Transverse colon (tissue), 4 donors: Measurements from ENCODE around the gene BTBD1. TPM values are rescaled to one million over a fixed set of nuclear protein-coding genes. Genes with fewer than 3 reads are reported as not detected.

Experiments
- DNase-seq: peaks from one replicate; pipeline ENCODE4 v3.0.0-alpha.2; 2019
- H3K27ac ChIP-seq, 4 donors: fragments of 200-600 bp; sonication (generic); 2 replicates each; pipeline ENCODE4 v1.5.1; 2016 to 2018; ENCODE audit warnings: inconsistent platforms in 4 of 4
- H3K27me3 ChIP-seq: fragments of 200-600 bp; sonication (generic); 2 replicates; pipeline ENCODE4 v1.5.1; 2017; ENCODE audit warnings: inconsistent platforms
- H3K36me3 ChIP-seq, 4 donors: fragments of 200-600 bp; sonication (generic); 2 replicates each; pipeline ENCODE4 v1.5.1; 2017 to 2019; ENCODE audit warnings: inconsistent platforms in 4 of 4
- H3K4me1 ChIP-seq, 4 donors: fragments of 200-600 bp; sonication (generic); 2 replicates each; pipeline ENCODE4 v1.5.1; 2017 to 2020; ENCODE audit warnings: inconsistent platforms in 4 of 4
- H3K4me3 ChIP-seq, 4 donors: fragments of 200-600 bp; sonication (generic); 1 replicate in 1 of 4; 2 replicates in 3 of 4; pipeline versions ENCODE4 v1.5.1 to v1.6.1; 2017 to 2019; ENCODE audit warnings: inconsistent platforms in 4 of 4
- H3K9me3 ChIP-seq, 2 donors: fragments of 200-600 bp; sonication (generic); 2 replicates each; pipeline ENCODE4 v1.5.1; 2017 to 2019; ENCODE audit warnings: inconsistent platforms in 2 of 2
- EP300 ChIP-seq: sonication (generic); formaldehyde crosslinking; IDR thresholded peaks from one replicate; pipeline ENCODE4 v1.6.1; 2017; ENCODE audit warnings: antibody characterized with exemption, low read depth
- POLR2A ChIP-seq: fragments of 450-650 bp; IDR thresholded peaks from one replicate; pipeline ENCODE4 v1.6.1; 2016; ENCODE audit warnings: antibody characterized with exemption, mild to moderate bottlenecking, moderate library complexity
- POLR2AphosphoS5 ChIP-seq, 3 donors: sonication (generic); formaldehyde crosslinking; IDR thresholded peaks; one replicate each; pipeline ENCODE4 v1.6.1; 2016; ENCODE audit warnings: antibody characterized with exemption in 3 of 3
- WGBS, 2 donors: methylation state at CpG; one replicate each; pipeline ENCODE4 v1.1.5; 2018; ENCODE audit warnings: low coverage in 1 of 2; 5-methylcytosine and 5-hydroxymethylcytosine counted together
- in situ Hi-C, 4 donors: fragments of 200-750 bp; cut with MboI; loops; one replicate each; pipeline versions ENCODE4 v1.15.0 to v1.15.1; 2017; ENCODE audit warnings: low sequenced_read_pairs in 3 of 4, low pct_ligation_motif_present in 1 of 4, low pct_unique_long_range_greater_than_20kb in 1 of 4
- intact Hi-C: fragments of 100-400 bp; cut with DNase I; formaldehyde crosslinking; loops from one replicate; pipeline ENCODE4 v1.15.1; 2023; ENCODE audit warnings: low total_unique reads
- total RNA-seq, 4 donors: library from RNA; depleted of rRNA; stranded (reverse); fragments of >200 nt; gene quantifications; one replicate each; pipeline ENCODE4 v1.1.0, GENCODE V29; 2016
- TF ChIP-seq, protein P1 (sequence below), 5 experiments: fragments of 200-600 bp in 3 of 5; fragments of 450-650 bp in 2 of 5; sonication (generic) in 3 of 5; IDR thresholded peaks; 1 replicate in 2 of 5; 2 replicates in 3 of 5; pipeline ENCODE4 v1.5.1; 2016 to 2017; ENCODE audit warnings: antibody characterized with exemption in 5 of 5, inconsistent platforms in 3 of 5, mild to moderate bottlenecking in 2 of 5, moderate library complexity in 1 of 5

The BTBD1 gene
- total RNA-seq, 4 donors from 2014 or later, result 65.7 to 96.1 (median 74.1) TPM

DNA sequence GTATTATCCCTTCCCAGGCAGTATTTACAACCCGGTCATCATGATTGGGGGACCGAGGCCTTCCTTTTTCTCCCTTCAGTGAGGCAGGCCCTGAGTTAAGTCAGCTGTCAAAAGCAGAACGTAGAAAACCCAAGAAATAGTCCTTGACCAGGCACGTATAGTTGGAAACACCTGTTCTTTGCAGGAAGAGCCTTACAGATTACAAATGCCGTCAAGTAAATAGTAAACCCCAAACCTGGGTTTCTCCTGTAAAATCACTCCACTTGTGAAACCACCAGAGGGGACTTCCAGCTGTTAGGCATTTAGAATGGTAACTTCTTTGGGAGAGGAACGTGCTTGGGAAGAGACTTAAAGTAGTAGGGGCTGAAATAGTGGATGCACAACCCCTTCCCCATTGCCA is 1.0 kb upstream of the BTBD1 start:
- Histone ChIP-seq H3K4me1 (peaks cover 19 to 34% (median 29%) of the 10 kb centered on the region in 4 donors), H3K9me3 (peaks cover 1 to 2% of the 10 kb centered on the region in 2 donors), H3K27ac (peak overlapping the region; percentile 97 to 99 (median 98)), H3K4me3 (no peak overlapping the region), H3K27me3 (no peaks in the 10 kb centered on the region), H3K36me3 (no peaks in the 10 kb centered on the region)
- no peak for DNase-seq
- 75 to 92% methylated on average over 5 to 6 of the region's 6 CpGs for WGBS, 2 donors
- TF ChIP-seq EP300 (no peak), POLR2AphosphoS5 (IDR thresholded peaks at IDR 0.05) (no peak), POLR2A (no peak)
- TF ChIP-seq, protein P1, sequence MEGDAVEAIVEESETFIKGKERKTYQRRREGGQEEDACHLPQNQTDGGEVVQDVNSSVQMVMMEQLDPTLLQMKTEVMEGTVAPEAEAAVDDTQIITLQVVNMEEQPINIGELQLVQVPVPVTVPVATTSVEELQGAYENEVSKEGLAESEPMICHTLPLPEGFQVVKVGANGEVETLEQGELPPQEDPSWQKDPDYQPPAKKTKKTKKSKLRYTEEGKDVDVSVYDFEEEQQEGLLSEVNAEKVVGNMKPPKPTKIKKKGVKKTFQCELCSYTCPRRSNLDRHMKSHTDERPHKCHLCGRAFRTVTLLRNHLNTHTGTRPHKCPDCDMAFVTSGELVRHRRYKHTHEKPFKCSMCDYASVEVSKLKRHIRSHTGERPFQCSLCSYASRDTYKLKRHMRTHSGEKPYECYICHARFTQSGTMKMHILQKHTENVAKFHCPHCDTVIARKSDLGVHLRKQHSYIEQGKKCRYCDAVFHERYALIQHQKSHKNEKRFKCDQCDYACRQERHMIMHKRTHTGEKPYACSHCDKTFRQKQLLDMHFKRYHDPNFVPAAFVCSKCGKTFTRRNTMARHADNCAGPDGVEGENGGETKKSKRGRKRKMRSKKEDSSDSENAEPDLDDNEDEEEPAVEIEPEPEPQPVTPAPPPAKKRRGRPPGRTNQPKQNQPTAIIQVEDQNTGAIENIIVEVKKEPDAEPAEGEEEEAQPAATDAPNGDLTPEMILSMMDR (IDR thresholded peaks at IDR 0.05), result no peak
- intact Hi-C loops (no loop called here), in situ Hi-C loops (no loop called here)

DNA sequence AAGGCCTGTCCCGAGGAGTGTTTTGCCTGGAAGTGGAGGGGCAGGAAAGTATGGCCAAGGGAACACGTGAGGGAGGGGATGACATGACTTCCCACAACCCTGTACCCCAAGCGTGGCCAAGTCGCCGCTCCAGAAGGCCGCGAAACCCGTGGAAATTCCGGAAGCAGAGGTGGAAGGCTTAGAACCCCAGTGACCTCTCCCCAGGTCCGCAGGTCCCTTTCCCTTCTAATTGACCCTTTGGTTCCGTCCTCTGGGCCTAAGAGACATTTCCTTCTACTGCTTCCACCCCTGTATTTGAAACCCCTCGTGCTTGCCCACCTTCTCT is 548 bp upstream of the BTBD1 start:
- in situ Hi-C loops (no loop called here), intact Hi-C loops (no loop called here)
- H3K27ac ChIP-seq, result peak overlapping the region; percentile 97 to 99 (median 98)
- TF ChIP-seq, protein P1 (IDR thresholded peaks at IDR 0.05), result no peak
- no peak for TF ChIP-seq POLR2A
- no peak for TF ChIP-seq POLR2AphosphoS5 (IDR thresholded peaks at IDR 0.05)
- no peak for TF ChIP-seq EP300
- H3K27me3 ChIP-seq, result no peaks in the 10 kb centered on the region
- DNase-seq, result no peak
- H3K4me1 ChIP-seq, result peaks cover 19 to 38% (median 34%) of the 10 kb centered on the region in 4 donors
- H3K36me3 ChIP-seq, result no peaks in the 10 kb centered on the region
- 72 to 78% methylated on average over 2 to 12 of the region's 12 CpGs for WGBS, 2 donors
- H3K9me3 ChIP-seq, result no peaks in the 10 kb centered on the region
- H3K4me3 ChIP-seq, result peak overlapping the region in 3 of 4 donors; percentile 77 to 95 (median 83)

DNA sequence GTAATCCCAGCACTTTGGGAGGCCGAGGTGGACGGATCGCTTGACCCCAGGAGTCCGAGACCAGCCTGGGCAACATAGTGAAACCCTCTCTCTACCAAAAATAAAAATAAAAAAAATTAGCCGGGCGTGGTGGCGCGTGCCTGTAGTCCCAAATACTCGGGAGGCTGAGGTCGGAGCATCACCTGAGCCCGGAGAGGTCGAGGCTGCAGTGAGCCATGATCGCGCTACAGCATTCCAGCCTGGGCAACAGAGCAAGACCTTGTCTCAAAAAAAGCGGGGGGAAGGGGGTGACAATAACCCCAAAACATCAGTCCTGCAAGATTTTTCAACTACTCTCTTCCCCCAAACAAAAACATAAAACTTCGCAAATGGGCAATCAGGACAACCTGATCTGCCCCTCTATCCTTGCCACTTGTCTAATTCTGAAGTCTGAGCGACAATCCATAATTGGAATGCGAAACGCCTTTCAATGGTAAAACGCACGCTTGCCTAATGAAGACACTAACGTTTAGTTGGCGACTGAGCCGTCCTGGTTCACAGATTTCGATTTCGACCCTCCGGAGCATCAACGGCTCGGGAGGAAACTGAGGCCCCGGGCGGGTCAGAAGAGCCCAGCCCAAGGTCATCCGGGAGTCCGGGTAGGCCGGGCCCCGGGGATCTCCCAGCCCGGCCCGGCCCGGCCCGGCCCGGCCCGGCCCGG is 868 bp downstream of the BTBD1 start:
- Histone ChIP-seq H3K27me3 (no peaks in the 10 kb centered on the region), H3K4me1 (peaks cover 21 to 52% (median 48%) of the 10 kb centered on the region in 4 donors), H3K27ac (peak overlapping the region; percentile 97 to 99 (median 98)), H3K4me3 (peak overlapping the region; percentile 77 to 97 (median 89)), H3K9me3 (no peaks in the 10 kb centered on the region), H3K36me3 (no peaks in the 10 kb centered on the region)
- in situ Hi-C loops, result no loop called here
- intact Hi-C loops, result no loop called here
- WGBS, 2 donors, result 0 to 4% methylated on average over 11 to 29 of the region's 42 CpGs
- no peak for TF ChIP-seq POLR2A
- no peak for TF ChIP-seq POLR2AphosphoS5 (IDR thresholded peaks at IDR 0.05)
- TF ChIP-seq, protein P1 (IDR thresholded peaks at IDR 0.05), result no peak
- TF ChIP-seq EP300, result no peak
- DNase-seq, result peak; percentile 11

DNA sequence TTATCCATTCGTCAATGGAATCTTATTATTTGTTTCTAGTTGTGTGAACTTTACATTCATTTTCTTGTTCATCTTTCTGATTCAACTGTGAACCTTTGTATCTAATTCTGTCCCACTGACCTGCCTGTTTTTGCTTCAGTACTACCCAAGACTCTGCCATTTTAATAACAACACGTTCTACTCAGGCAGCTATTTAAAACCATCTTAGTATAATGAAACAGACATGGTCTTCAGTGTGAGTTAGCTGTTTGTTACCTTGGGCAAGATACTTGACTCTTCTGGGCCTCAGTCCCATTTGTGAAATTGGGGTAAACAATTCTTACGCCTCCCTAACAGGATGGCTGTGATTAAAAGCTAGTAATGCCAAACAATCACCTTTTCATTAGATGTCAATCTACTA is 1.6 kb downstream of the BTBD1 start:
- Histone ChIP-seq H3K9me3 (no peaks in the 10 kb centered on the region), H3K4me3 (peak overlapping the region in 3 of 4 donors; percentile 77 to 95 (median 83)), H3K27ac (peak overlapping the region; percentile 97 to 99 (median 98)), H3K27me3 (no peaks in the 10 kb centered on the region), H3K4me1 (peaks cover 26 to 58% (median 50%) of the 10 kb centered on the region in 4 donors), H3K36me3 (no peaks in the 10 kb centered on the region)
- 0 to 20% methylated on average over 3 of the region's 3 CpGs for WGBS, 2 donors
- TF ChIP-seq EP300, result no peak
- TF ChIP-seq, protein P1 (IDR thresholded peaks at IDR 0.05), result no peak
- no peak for TF ChIP-seq POLR2AphosphoS5 (IDR thresholded peaks at IDR 0.05)
- TF ChIP-seq POLR2A, result no peak
- no peak for DNase-seq
- intact Hi-C loops, result no loop called here
- in situ Hi-C loops, result no loop called here
